KOPT-K1 (cell line): ENCODE data around the gene RHEX.
"Not testable (repeated sequence)": the region's sequence is repeated elsewhere in the genome, so short reads cannot be mapped to it uniquely, and the experiment has no call there.

Experiments
- H3K27ac ChIP-seq: fragments of 200-600 bp; sonication (generic); 2 replicates; pipeline ENCODE4 v1.5.1; 2016; ENCODE audit warnings: antibody characterized with exemption, mild to moderate bottlenecking, low read depth, low read length; ENCODE audit not compliant: poor library complexity, severe bottlenecking
- H3K36me3 ChIP-seq: fragments of 200-600 bp; sonication (generic); 2 replicates; pipeline ENCODE4 v1.5.1; 2017; ENCODE audit warnings: antibody characterized with exemption, mild to moderate bottlenecking, low read length, moderate library complexity; ENCODE audit not compliant: insufficient read depth
- H3K9me3 ChIP-seq: fragments of 200-600 bp; sonication (generic); 2 replicates; pipeline ENCODE4 v1.5.1; 2017; ENCODE audit warnings: antibody characterized with exemption, low read length, mild to moderate bottlenecking; ENCODE audit not compliant: insufficient read depth, poor library complexity, severe bottlenecking

The RHEX gene

DNA sequence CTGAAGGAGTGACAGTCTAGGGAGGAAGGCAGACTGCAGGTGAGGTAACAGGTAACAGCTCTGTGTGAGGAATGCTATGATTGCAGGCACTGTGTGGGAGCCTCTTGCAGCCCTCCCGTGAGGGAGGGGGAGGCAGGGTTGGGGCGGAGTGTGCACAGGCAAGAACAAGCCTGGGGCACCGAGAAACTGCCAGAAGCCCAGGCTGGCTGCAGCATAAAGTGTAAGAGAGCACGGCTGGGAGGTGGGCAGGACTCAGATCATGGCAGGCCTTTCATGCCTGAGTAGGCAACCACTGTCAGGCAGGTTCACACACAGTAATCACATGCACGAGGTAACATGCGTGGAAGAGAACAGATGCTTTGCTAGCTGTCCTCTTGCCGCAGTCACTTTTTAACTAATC lies 11.3 kb upstream of the RHEX start:
- Histone ChIP-seq H3K27ac (peak overlapping the region; percentile 6), H3K9me3 (no peaks in the 10 kb centered on the region)

DNA sequence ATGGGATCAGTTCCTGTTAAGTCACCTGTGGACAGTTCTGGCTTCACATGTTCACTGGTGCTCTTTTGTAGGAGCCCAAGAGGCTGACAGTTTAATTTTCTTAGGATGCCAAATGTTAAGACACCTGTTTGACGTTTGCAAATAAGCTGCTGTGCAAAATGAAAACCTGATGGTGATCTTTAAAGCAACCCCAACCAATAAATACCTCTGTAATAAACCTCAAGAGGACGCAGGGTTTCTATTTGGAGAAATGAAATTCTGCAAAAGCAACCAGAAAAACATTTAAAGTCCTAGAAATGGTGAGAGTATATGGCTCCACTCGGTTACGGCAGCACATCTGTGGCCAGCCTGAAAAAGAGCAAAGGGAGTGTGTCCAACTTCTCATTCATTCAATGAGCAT lies 5.7 kb upstream of the RHEX start:
- no peaks in the 10 kb centered on the region for H3K36me3 ChIP-seq
- H3K27ac ChIP-seq = no peak overlapping the region
- no peaks in the 10 kb centered on the region for H3K9me3 ChIP-seq

More for the DNA sequence above, 11.3 kb upstream of the RHEX start:
- H3K36me3 ChIP-seq = no peaks in the 10 kb centered on the region

DNA sequence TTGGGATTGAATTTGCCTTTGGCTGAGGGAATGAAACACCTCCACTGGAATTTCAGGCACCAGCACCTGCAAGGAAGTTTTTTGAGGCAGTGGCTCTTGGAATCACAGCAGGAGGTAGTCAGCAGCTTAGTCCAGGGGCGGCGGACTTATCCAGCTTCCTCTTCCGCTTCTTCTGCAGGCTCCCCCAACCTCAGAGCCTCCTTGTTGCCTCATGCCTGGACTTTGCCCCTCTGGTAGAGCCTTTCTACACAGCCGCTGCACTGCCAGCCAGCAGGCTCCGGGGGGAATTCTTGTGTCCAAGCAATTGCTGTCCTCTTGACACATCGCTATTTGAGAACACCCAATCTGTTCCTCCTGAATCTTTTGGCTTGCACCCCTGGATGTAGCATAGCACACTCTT lies 4.4 kb upstream of the RHEX start:
- Histone ChIP-seq H3K27ac (no peak overlapping the region), H3K36me3 (no peaks in the 10 kb centered on the region)

DNA sequence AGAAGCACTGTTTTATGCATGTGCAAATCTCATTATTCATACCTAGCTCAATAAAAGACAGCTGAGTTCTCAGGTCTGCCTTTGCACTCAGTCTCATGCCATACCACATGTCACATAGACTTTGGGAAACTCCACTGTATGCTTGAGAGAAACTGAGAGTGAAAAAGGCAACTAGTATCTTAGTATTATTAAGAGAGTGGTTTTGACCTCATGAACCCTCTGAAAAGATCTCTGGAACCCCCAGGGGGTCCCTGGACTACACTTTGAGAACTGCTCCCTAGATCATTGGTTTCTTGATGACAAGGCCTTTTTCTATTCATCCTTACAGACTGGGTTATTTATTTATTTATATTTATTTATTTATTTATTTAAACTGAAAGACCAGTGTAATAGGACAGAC lies 3.7 kb upstream of the RHEX start:
- Histone ChIP-seq H3K36me3 (no peaks in the 10 kb centered on the region), H3K9me3 (no peaks in the 10 kb centered on the region), H3K27ac (no peak overlapping the region)

More for the DNA sequence above, 4.4 kb upstream of the RHEX start:
- no peaks in the 10 kb centered on the region for H3K9me3 ChIP-seq

DNA sequence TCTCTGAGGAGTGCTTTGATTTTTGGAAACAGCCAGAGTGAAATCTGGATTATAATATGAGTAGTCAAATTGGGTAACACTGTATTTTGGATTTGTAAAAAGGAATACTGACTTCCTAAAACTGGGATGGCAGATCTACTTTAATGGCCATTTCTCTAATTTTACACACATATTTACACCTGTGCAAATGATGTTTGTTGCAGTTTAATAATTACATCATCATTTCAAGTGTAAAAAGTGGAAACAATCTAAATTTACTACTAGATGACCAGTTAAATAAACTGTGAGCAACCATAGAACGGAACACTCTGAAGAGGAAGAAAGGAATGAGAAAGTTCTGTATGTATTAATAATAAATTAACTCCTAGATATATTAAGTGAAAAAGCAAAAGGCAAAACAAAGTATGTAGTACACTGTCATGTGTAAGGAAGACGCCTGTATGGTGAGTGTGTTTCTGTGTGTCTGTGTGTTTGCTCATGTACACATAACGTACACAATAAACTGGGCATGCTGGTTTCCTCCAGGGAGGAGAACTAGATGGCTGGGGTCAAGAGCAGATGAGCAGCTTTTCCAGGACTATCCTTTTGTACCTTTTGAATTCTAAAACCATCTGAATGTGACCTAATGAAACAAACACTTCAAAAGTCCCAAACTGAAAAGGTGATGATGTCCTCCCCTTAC lies 2.9 kb upstream of the RHEX start:
- peak overlapping the region; percentile 51 for H3K27ac ChIP-seq
- no peaks in the 10 kb centered on the region for H3K36me3 ChIP-seq
- H3K9me3 ChIP-seq = no peaks in the 10 kb centered on the region

DNA sequence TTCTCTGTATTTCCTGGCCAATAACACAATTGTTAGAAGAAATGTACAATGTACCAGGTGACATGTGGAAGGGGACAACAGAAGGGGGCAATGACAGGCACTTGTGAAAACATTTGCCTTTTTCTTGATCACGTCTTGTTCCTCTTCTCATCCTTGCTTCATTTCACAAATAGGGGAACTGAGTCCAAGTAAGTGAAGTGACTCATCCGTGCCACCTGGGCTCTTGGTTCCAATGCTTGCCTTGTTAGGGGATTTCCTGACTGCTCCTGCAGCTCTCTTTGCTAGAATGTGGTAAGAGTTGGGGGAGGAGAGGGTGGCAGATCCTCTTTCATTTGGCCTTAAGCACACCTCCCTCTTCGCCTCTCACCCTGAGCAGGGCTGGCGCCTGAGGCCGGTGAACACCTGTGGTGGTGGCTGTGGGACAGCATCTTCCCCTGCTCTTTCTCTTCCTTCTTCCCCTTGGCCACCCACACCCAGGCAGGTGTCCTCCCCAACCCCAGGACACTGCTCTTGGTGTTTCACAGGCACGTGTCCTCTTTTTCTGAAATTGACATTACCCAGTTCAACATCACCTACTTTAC lies 2.2 kb upstream of the RHEX start:
- peak overlapping the region; percentile 51 for H3K27ac ChIP-seq
- no peaks in the 10 kb centered on the region for H3K9me3 ChIP-seq
- no peaks in the 10 kb centered on the region for H3K36me3 ChIP-seq

DNA sequence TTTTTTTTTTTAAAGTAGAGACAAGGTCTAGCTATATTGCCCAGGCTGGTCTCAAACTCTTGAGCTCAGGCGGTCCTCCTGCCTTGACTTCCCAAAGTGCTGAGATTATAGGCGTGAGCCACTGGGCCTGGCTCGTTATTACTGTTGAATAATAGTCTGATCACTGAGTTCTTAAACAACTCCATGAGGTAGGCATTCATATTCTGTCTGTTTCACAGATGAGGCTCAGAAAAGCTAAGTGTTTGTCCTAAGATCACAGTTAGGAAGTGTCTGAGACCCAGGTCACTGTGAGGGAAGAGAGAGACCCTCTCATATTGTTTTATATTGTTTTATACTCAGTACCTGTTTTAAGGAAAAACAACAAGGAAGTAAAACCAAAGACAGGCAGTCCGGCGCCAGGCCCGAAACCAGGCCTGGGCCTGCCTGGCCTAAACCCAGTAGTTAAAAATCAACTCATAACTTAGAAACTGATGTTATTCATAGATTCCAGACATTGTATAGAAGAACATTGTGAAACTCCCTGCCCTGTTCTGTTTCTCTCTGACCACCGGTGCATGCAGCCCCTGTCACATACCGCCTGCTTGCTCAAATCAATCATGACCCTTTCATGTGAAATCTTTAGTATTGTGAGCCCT lies 625 bp upstream of the RHEX start:
- H3K36me3 ChIP-seq, H3K9me3 ChIP-seq: not testable (repeated sequence)
- H3K27ac ChIP-seq = peak overlapping the region; percentile 51

DNA sequence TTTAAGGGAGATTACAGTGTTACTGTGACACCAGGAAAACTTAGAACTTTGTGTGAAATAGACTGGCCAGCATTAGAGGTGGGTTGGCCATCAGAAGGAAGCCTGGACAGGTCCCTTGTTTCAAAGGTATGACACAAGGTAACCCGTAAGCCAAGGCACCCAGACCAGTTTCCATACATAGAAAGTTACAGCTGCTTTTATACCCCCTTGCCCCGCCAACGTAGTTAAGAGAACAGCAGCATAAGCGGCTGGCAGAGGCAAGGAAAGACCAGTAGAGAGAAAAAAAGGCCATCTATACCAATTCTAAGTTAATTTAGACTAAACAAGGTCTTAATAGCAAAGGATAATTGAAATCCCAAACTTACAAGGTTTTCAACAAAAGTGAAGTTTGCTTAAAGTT lies 643 bp downstream of the RHEX start:
- not testable (repeated sequence) for H3K27ac ChIP-seq, H3K9me3 ChIP-seq, H3K36me3 ChIP-seq

DNA sequence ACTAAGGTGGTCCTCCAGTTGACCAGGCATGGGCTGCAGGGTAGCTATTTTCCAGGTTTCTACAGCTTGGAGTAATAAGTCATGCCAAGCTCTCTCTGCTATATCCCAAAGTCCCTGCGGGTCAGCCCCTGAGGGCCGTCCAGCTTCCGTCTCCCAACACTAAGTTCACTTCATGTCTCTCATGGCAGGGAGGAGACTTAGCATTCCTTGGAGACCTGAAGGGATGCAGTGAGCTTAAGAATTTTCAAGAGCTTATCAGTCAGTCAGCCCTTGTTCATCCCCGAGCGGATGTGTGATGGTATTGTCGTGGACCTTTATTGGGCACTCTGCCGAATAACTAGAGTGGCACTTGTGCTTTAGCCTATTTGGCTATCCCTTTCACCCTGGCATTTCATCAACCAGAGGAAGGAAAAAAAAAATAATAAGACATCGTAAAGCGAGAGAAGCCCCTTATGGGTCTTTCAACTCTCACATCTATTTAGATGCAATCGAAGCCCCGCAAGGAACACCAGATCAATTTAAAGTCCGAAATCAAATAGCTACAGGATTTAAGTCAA lies 2.2 kb downstream of the RHEX start:
- H3K27ac ChIP-seq, H3K36me3 ChIP-seq, H3K9me3 ChIP-seq: not testable (repeated sequence)

DNA sequence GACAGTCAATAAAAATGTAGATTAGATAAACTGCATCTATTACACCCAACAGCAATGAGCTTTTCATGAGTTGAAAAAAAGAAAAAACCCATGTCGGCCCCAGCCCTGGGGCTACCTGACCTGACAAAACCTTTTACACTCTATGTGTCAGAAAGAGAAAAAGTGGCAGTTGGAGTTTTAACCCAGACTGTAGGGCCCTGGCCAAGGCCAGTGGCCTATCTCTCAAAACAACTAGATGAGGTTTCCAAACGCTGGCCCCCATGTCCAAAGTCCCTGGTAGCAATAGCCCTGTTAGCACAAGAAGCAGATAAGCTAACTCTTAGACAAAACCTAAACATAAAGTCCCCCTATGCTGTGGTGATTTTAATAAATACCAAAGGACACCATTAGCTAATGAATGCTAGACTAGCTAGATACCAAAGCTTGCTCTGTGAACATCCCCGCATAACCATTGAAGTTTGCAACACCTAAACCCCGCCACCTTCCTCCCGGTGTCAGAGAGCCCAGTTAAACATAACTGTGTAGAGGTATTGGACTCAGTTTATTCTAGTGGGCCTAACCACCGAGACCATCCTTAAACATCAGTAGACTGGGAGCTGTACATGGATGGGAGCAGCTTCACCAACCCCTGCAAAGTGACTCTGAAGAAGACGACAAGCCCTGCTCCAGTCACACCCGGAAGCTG lies 2.8 kb downstream of the RHEX start:
- not testable (repeated sequence) for H3K27ac ChIP-seq, H3K36me3 ChIP-seq, H3K9me3 ChIP-seq

DNA sequence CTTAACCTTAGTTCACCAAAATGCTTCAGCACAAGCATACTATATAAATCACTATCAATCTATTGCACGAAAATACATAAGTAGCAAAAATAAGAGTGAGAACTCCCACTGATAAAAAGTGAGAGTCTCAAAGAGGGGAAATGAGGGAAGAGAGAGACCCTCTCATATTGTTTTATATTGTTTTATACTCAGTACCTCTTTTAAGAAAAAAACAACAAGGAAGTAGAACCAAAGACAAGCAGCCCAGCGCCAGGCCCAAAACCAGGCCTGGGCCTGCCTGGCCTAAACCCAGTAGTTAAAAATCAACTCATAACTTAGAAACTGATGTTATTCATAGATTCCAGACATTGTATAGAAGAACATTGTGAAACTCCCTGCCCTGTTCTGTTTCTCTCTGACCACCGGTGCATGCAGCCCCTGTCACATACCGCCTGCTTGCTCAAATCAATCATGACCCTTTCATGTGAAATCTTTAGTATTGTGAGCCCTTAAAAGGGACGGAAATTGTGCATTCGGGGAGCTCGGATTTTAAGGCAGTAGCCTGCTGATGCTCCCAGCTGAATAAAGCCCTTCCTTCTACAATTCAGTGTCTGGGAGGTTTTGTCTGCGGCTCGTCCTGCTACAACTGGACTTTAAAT lies 5.4 kb downstream of the RHEX start:
- not testable (repeated sequence) for H3K9me3 ChIP-seq, H3K36me3 ChIP-seq, H3K27ac ChIP-seq

DNA sequence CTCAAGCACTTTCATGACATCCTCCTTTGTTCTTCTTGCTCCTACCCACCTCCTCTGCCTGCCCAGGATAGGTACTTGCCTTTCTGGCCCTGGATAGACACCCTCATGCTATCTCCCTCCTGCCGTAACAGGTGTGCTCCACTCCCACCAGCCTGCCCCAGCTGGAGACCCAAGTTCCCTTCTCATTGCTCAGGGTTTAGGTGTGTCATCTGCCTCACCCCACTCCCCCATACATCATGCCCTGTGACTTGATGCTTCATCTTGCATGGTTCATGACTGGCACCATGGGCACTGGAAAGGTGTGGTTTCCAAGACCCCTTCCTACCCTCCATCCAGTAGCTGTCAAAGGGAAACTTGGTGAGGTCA lies 5.9 kb downstream of the RHEX start:
- H3K27ac ChIP-seq = no peak overlapping the region
- H3K9me3 ChIP-seq = no peaks in the 10 kb centered on the region
- no peaks in the 10 kb centered on the region for H3K36me3 ChIP-seq

DNA sequence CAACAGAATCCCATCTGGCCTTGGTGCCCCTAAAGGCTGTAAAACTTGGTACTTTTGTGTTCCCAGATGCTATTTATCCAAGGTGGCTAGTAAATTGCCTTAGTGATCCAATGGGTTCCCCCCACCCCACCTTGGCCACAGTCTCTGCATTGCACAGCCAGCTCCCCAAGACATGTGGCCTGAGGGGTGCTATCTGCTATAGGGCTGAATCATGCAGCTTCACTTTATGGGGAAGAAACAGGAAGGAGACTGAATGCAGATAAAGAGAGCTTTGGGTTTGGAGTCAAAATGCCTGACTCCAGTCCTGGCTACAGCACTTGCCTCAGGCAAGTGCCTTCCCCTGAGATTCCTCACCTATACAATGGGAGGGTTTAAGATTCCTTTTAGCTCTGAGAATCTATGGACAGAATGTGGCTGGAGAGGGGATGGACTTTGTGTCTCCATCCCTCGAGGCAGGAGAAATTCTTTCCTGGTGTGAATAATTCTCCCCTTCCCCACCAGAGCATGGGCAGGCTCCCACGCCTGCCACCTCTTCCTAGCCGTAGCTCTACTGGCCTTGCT lies 6.5 kb downstream of the RHEX start:
- Histone ChIP-seq H3K27ac (no peak overlapping the region), H3K9me3 (no peaks in the 10 kb centered on the region), H3K36me3 (no peaks in the 10 kb centered on the region)

DNA sequence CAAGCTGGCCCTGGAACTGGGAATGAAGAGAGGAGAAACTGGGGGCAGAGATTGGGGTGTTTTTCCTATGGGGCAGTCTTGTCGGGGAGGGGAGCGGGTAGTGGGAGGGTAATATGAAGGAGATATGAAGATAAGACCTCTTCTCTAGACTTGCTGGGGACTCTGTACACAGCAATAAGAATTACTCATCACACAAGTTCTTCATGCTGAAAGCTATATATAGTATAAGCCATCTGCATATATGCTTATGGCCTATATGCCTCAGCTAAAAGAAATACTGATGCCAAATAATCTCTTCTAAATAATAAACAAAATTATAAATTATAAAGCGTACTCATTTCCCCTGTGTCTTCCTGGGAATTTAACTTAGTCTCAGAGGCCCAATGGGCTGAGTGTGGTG lies 7.9 kb downstream of the RHEX start:
- no peak overlapping the region for H3K27ac ChIP-seq
- H3K9me3 ChIP-seq = no peaks in the 10 kb centered on the region
- H3K36me3 ChIP-seq = no peaks in the 10 kb centered on the region

DNA sequence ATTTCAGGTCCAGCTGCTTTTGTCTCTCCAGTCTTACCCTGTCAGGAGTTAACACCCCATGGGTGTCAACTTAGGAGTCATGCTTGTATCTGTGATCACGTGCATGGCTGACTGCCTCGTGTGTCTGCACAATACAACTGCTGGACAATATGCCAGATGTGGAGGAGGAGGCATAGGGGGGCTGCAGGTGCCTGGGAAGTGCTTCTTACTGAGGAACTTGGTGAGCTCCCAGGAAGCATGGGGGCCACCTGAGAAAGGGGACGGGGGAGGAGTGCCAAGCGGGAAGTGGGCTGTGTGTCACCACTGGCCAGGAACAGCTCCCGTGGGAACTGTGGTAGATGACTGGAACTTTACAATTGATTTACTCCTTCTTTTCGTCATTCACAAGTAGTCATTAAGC lies 9.5 kb downstream of the RHEX start:
- Histone ChIP-seq H3K36me3 (no peaks in the 10 kb centered on the region), H3K27ac (no peak overlapping the region), H3K9me3 (no peaks in the 10 kb centered on the region)
